Vagina (tissue), 2 donors: ENCODE measurements around the gene NMNAT3.

Experiments
- POLR2A ChIP-seq, 2 donors: fragments of 450-650 bp; IDR thresholded peaks; one replicate each; pipeline ENCODE4 v1.6.1; 2017; ENCODE audit warnings: antibody characterized with exemption in 2 of 2, mild to moderate bottlenecking in 2 of 2, moderate library complexity in 2 of 2
- POLR2AphosphoS5 ChIP-seq, 2 donors: sonication (generic); formaldehyde crosslinking; IDR thresholded peaks; one replicate each; pipeline ENCODE4 v1.9.0; 2017; ENCODE audit warnings: antibody characterized with exemption in 2 of 2, mild to moderate bottlenecking in 2 of 2, low read depth in 1 of 2; ENCODE audit not compliant: insufficient read depth in 1 of 2
- TF ChIP-seq, protein P1 (sequence below), 3 experiments: fragments of 450-650 bp in 2 of 3; fragments of 200-600 bp in 1 of 3; sonication (generic) in 1 of 3; IDR thresholded peaks; one replicate each; pipeline ENCODE4 v1.5.1; 2017 to 2019; ENCODE audit warnings: antibody characterized with exemption in 3 of 3, mild to moderate bottlenecking in 2 of 3, moderate library complexity in 2 of 3

DNA sequence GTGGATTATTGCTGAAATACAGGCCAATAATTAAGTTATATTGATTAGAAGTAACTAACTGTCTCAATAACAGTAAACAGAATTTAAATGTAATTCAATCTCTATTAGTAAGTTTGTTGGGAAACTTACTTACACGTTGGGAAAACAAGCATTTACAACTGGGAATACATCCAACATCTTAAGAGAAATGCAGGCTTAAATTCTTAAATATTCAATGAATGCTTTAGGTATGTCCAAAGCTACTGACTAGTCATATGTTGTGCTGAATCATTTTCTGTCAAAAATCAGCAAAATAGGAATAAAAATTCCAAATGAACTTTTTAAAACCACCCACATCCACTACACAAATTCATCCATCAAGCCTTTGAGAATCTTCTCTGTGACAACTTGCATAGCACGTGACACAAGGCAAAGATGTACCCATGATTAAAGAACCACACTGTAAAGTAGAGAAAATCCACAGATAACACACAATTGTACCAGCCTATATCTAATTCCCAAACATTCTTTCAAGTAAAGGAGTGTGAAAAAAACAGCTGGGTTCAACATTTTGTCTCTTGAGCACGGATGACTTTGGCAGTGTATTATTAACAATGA, 60.0 kb downstream of the NMNAT3 start:
- TF ChIP-seq, protein P1, sequence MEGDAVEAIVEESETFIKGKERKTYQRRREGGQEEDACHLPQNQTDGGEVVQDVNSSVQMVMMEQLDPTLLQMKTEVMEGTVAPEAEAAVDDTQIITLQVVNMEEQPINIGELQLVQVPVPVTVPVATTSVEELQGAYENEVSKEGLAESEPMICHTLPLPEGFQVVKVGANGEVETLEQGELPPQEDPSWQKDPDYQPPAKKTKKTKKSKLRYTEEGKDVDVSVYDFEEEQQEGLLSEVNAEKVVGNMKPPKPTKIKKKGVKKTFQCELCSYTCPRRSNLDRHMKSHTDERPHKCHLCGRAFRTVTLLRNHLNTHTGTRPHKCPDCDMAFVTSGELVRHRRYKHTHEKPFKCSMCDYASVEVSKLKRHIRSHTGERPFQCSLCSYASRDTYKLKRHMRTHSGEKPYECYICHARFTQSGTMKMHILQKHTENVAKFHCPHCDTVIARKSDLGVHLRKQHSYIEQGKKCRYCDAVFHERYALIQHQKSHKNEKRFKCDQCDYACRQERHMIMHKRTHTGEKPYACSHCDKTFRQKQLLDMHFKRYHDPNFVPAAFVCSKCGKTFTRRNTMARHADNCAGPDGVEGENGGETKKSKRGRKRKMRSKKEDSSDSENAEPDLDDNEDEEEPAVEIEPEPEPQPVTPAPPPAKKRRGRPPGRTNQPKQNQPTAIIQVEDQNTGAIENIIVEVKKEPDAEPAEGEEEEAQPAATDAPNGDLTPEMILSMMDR (IDR thresholded peaks at IDR 0.05), result no peak
- TF ChIP-seq POLR2A (IDR thresholded peaks at IDR 0.05) (no peak), POLR2AphosphoS5 (IDR thresholded peaks at IDR 0.05; ENCODE audit: insufficient read depth in 1 of 2, low read depth in 1 of 2) (no peak)
